WI38 (cell line): ENCODE data around the gene GFM1.

ENCODE experiments used
- H3K4me3 ChIP-seq: 2 replicates; pipeline ENCODE4 v1.5.1; 2011; ENCODE audit warnings: low read depth, mild to moderate bottlenecking, control low read depth, low read length
- CTCF ChIP-seq: IDR thresholded peaks from 2 replicates; pipeline ENCODE4 v1.5.1; 2012; ENCODE audit warnings: low read depth, mild to moderate bottlenecking, control low read depth, low read length

The GFM1 gene

GRCh38 chr3:158642005-158642404 is 2.3 kb upstream of the GFM1 start:
- TF ChIP-seq CTCF, result no peak

DNA sequence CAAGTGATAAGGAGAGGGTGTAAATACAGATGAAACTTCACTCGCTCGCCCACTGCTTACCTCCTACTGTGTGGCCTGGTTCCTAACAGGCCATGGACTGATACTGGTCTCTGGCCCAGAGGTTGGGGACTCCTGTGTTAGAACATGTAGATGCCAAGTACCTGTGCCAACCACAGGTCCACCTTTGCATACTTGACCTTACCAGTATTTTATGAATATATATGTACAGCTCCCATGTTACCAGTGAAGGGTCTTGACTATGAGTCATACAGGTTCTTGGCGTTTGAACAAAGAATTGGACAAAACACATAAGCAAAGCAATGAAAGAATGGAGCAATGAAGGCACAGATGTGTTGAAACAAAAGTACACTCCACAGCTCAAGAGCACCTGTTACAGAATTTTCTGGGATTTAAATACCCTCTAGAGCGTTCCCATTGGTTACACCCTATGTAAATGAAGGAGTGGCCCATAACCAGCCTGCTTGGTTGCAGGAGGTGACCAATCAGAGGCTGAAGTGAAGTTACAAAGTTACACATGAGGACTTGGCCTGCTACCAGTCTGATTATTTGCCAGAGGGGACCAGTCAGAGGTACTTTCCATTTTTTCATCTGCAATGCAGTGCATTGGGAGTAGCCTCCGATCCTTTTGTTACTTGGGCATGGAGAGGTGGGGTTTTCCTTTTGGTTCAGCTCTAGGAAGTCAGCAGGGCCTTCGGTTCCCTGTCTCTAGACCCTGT is 1.7 kb upstream of the GFM1 start:
- no peak for TF ChIP-seq CTCF

More at GRCh38 chr3:158642005-158642404, 2.3 kb upstream of the GFM1 start:
- no peak overlapping the region for H3K4me3 ChIP-seq

GRCh38 chr3:158649791-158650190 is 5.5 kb downstream of the GFM1 start:
- no peak overlapping the region for H3K4me3 ChIP-seq
- TF ChIP-seq CTCF, result no peak

More for the DNA sequence above, 1.7 kb upstream of the GFM1 start:
- no peak overlapping the region for H3K4me3 ChIP-seq

DNA sequence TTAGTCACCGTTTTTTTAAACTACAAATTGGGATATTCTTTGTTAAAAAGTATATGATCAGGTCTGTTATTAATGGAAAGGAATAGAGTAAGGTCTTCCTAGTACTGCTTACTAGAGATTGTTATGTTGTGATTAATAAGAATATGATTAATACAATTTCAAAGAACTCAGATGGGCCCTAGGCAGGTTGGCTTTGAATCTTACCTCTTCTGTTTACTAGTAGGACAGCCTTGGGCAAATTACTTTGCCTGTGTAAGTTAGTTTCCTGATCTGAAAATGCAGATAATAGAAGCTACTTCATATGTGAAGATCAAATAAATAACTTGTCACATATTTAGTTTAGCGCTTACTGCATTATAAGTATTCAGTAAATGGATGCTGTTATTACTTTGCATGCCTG is 6.9 kb downstream of the GFM1 start:
- no peak overlapping the region for H3K4me3 ChIP-seq
- no peak for TF ChIP-seq CTCF

GRCh38 chr3:158652463-158652862 is 8.1 kb downstream of the GFM1 start:
- H3K4me3 ChIP-seq, result no peak overlapping the region
- no peak for TF ChIP-seq CTCF

DNA sequence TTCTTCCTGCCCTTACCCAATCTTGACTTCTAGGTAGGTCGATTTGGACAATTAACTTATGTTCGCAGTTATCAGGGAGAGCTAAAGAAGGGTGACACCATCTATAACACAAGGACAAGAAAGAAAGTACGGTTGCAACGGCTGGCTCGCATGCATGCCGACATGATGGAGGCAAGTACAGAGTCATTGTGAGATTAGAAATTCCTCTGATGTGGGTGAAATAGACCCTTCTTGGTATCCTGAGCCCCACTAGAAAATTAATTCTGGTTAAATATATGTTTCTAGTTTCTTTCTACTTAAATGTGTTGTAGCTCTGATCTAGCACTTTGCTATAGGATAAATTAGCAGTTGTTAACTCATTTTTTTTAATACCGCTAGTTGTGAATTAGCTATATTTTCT is 14.6 kb downstream of the GFM1 start:
- no peak for TF ChIP-seq CTCF
- no peak overlapping the region for H3K4me3 ChIP-seq

GRCh38 chr3:158659454-158660237 is 15.3 kb downstream of the GFM1 start:
- TF ChIP-seq CTCF, result peak; percentile 63
- no peak overlapping the region for H3K4me3 ChIP-seq
